Suppressor macrophage treated with lipopolysaccharide for 1 hour (primary cell): Measurements from ENCODE around the gene SMIM33.
"Not testable (repeated sequence)": the region's sequence is repeated elsewhere in the genome, so short reads cannot be mapped to it uniquely, and the experiment has no call there.

ENCODE experiments used
- DNase-seq, 3 donors: peaks; one replicate each; pipeline ENCODE4 v3.0.0-alpha.2; 2020 to 2022

Gene SMIM33

DNA sequence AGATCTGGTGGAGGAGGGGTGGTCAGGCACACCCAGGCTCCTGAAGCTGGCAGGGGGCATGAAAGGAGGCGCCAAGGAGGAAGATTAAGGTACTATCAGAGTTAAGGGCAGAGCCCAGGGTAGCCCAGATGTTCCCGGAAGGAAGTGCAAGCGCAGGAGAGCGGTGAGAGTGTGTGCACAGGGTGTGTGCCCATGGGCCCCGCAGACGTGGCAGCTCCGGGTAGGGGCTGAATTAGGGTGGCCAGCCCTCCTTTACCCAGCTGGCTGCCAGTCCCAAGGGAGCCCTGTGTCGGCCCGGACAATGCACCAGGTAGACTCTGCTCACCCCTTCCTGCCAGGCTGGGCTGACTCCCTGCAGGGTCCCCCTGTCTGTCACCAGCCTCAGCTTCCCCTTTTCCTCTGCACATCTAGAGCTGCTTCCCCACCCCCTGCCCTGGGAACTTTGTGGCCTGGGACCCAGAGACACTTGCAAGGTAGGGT, at the start of gene SMIM33:
Gene SMIM33 (plus strand): TSS at position 184 of the 480 bp plus-strand sequence. CDS start 118 bp downstream, at position 302.
- DNase-seq: peak in 2 of 3 donors; percentile 17 to 22

DNA sequence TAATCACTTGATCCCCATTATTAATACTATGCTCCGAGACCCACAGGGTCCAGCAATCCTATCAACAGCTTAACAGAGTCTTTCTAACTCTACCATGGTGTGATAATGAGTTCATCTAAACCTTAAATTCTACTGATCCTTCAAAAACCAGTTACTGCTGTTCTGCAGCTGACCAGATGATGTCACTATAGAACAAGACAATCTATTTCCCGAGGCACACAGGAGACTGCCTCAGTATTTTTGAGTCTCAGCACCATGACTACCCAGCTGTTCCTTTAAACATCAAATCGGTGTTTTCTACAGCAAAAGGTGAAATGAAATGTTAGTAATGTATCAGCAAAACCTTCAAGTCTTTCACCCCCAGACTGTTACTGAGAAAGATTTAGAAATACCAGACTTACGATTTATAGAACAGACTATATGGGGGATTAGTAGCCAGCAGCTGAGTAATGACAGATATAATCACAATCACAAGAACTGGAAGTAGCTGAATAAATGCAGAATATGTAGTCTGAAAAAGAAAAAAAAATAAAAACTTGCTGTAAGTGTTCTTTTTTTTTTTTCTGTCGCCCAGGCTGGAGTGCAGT, 48.4 kb upstream of the SMIM33 start:
- DNase-seq: peak; percentile 70 to 86 (median 81)

DNA sequence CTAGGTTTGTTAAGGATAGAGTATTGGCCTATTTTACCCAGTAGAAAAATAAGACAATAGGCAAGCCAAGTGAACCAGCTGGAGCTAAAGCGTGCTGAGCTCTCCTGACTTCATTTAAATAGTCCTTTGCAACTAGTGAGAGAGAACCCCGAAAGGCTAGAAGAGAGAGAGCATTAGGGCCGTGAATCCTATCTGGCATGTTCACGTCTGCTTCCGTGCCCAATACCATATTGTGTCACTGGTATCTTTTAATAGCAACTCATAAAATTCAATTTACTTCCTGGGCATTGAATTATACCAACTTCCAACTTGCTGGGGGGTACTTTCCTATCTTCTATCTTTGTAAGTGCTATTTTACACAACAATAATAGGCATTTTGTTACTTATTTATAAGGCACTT, 45.3 kb upstream of the SMIM33 start:
- no peak for DNase-seq

DNA sequence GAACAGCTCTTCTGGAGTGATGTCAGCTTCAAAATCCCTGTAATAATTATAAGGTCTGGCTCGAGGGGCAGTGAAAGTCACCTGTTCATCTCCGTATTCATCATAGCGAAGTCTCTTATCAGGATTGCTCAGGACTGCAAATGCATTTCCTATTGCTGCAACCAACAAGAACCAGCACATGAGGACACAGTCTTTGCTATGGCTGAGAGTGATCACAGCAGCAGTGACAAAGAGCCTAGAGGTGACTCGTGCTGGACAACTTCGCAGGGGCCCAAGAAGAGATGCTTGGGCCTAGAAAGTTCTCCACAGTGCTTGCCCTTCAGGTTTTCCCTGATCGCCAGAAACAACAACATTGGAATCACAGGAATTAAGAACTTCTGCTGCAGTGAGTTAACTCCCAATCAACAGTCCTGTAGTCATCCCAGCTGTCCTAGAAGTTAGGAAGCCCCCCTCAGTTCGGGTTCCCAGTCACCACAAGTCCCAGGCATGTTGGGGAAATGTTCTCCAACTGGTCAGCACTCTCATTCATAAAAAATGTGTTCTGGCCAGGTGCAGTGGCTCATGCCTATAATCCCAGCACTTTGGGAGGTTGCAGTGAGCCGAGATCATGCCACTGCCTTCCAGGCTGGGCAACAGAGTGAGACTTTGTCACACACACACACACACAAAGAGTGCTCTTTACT, 44.5 kb upstream of the SMIM33 start:
- no peak for DNase-seq

DNA sequence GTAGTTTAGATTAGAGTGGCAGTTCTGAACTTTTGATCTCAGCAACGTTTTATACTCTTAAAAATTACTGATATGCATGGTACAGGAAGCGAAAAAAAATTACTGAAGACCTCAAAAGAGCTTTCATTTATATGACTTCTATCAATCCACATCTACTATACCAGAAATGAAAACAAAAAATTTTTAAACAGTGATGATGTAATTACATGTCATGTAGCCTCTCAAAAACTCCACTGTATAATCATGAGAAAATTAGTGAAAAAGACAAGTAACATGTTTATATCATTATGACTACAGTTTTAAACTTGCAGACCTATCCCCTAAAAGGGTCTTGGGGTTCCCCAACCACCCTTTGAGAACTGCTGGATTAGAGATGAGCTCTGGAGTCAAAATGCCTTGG, 40.8 kb upstream of the SMIM33 start:
- no peak for DNase-seq

DNA sequence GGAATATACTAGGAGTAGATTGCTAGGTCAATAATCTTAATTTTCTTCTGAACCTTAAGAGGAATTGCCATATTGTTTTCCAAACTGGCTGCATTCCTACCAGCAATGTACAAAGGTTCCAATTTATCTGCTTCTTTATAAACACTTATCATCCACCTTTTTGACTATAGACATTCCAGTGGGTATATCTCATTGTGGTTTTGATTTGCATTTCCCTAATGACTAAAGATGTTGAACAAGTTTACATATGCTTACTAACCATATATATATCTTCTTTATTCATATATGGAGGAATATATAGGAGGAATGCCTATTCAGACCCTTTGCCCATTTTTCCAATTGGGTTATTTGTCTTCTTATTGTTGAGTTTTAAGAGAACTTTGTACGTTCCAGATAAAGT, 39.1 kb upstream of the SMIM33 start:
- no peak for DNase-seq

DNA sequence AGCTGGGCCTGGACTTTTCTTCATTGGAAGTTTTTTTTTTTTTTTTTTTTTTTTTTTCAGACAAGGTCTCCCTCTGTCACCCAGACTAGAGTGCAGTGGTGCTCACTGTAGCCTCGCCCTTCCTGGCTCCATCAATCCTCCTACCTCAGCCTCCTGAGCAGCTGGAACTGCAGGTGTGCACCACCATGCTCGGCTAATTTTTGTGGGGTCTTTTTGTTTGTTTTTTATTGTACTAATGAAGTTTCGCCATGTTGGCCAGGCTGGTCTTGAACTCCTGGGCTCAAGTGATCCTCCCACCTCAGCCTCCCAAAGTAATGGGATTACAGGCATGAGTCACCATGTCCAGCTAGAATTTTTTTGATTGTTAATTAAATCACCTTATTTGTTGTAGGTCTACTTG, 35.1 kb upstream of the SMIM33 start:
- DNase-seq: no peak

DNA sequence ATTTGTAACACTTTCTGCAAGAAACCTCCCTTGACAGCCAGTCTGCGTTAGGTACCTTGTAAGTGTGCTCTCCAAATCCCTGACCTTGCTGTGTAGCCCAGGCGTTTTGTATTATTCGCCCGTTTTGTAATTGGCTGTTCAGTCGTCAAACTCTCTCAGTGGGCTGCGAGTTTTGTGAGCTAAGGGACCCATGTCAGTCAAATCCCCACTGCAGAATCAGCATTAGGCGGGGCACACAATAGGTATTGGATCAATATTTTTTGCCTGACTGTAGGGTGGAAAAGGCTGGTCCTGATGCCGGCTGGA, 32.1 kb upstream of the SMIM33 start:
- no peak for DNase-seq

DNA sequence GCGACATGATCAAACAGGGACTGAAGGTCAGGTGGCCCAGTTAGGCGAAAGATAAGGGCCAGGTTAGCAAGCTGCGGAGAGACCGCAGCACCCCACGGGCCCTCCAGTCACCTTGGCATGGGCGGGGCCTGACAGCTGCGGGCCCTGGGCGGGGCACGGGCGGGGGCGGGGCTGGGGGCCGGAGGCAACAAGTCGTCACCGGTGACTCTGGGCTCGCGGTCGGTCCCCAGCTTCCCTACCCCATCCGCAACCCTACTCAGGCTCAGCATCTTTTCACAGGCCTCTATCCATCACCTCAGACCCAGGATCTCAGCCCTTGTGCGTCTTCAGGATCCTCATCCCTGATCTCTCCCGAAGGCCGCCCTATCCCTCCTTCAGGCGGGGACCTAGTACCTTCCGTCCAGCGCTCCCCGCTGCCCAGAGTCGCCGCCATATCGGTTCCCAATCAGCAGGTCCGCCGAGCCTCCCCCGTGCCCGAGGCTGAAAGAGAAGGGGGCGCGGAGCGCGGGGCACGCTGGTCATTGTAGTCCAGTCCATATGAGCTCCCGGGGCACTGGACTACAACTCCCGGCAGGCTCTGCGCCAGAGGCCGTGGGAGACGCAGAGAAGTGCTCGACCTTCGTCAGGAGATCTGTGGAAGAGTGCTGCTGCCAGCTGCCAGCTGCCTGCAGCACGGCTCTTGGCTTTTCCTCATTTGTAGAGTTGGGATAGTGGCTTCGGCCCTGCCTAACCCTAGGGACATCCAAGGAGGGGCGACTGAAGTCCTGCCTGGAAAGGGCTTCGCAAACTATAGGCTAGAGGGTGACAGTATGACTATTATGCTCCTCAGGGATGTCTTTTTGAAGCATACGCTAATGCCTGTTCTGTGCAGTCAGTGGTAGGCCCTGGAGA, 31.5 kb upstream of the SMIM33 start, which contains the start of gene DNAJC18:
Gene DNAJC18 (minus strand): TSS at position 513 of the 891 bp plus-strand sequence. CDS start 80 bp downstream, at position 433.
- DNase-seq: peak; percentile 90 to 95 (median 93)

DNA sequence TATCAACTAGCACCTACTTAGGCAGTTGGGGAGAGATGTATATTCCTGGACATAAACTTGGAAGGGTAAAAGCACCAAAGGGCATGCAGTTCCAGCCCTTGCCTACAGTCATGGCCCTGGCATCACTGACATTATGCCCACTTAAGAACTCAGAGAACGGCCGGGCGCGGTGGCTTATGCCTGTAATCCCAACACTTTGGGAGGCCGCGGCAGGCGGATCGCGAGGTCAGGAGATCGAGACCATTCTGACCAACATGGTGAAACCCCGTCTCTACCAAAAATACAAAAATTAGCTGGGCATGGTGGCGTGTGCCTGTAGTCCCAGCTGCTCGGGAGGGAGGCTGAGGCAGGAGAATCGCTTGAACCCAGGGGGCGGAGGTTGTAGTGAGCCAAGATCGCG, 30.4 kb upstream of the SMIM33 start:
- DNase-seq: not testable (repeated sequence)

DNA sequence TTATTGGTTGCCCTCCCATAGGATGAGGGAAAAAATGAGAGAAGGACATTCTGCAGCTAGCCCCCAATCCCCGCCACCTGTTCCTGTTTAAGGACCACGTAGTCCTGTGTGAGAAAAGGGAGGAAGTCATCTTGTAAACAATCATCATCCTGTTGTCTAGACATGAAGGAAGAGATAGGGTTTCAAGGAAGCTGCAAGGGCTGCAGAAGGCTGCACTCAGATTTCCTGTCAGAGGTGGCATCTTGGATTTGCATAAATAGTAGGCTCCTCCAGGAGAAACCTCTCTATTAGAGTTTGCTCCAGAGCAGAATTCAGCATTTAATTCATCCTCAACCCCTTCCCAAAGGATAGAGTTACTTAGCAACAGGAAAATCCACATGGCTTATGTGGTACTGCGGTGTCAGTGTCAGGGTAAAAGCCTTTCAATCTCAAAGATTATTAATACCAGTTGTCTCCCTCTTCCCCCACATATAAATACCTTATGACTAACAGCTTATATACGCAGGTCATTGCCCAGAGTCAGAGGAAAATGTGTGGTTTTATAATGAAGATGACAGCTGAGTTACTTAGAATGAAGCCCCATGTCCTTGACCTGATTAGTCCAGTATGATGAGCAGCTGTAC, 26.9 kb upstream of the SMIM33 start:
- DNase-seq: no peak

DNA sequence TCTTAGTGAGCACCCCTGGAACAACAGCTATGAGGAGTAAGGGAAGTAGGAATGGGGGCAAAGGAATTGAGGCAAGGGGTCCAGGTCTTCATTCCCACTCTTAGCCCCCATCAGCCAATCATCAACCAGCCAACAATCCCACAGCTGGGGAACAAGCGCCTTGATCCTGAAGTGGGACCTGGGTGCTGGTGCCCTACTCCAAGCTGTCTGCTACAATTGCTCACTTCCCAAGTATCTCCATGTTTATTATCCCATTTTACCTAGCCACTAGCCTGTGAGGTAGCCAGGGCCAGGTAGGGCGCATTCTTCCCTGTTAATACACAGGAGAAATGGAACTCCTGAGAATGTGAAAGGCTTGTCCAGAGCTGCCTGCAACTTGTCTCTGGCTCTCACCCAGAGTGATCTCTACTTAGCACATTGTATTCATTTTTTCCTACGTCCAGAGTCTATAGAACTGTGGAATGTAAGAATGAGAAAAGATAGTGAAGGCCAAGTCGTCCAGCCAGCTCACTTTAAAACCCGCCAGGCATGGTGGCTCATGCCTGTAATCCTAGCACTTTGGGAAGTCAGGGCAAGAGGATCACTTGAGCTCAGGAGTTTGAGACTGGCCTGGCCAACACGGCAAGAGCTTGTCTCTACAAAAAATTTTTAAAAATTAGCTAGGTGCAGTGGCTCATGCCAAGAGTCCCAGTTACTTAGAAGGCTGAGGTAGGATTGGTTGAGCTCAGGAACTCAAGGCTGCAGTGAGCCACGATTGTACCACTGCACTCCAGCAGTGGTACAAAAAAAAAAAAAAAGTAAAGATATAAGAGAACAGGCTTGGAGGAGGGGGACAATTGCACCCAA, 25.3 kb upstream of the SMIM33 start:
- no peak for DNase-seq

DNA sequence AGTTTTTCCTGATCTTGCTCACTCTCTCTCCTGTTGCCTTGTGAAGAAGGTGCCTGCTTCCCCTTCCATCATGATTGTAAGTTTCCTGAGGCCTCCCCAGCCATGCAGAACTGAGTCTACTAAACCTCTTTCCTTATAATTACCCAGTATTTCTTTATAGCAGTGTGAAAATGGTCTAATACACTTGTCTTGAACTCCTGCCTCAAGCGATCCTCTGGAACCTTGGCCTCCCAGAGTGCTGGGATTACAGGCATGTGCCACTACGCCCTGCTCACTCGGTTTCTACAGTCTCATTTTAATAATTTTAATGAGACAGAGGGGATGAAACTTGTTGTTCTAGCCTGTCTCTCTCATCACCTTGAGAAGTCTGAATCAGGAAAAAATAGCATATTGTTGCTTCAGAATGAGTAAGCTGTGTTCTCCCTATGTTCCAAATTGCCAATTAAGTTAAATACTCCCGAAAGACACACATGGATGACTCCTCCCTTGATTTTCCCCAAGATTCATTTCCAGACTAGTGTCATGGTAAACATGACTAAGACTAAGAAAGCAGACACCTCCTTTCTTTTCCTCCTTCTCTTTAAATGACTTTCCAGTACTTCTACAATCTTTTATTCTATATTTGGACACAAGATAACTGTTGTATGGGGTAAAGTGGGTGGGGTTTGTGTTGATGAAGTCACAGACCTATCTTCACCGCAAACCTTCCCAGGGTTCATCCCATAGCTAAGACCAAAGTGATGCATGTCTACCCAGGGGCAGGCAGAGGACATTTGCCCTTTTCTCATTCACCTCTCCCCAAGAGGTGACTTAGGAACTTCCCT, 23.6 kb upstream of the SMIM33 start:
- peak in 2 of 3 donors; percentile 19 to 43 for DNase-seq

DNA sequence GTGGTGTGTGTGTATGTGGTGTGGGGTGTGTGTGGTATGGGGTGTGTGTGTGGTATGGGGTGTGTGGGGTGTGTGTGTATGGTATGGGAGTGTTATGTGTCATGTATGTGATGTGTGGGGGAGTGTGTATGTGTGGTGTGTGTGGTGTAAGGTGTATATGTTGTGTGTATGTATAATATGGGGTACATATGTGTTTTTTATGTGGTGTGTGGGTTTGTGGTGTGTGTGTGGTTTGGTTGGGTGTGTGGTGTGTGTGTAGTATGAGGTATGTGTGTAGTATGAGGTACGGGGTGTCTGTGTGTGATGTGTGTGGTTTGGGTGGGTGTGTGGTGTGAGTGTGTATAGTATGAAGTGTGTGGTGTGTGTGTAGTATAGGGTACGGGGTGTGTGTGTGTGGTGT, 19.6 kb upstream of the SMIM33 start:
- no peak for DNase-seq

DNA sequence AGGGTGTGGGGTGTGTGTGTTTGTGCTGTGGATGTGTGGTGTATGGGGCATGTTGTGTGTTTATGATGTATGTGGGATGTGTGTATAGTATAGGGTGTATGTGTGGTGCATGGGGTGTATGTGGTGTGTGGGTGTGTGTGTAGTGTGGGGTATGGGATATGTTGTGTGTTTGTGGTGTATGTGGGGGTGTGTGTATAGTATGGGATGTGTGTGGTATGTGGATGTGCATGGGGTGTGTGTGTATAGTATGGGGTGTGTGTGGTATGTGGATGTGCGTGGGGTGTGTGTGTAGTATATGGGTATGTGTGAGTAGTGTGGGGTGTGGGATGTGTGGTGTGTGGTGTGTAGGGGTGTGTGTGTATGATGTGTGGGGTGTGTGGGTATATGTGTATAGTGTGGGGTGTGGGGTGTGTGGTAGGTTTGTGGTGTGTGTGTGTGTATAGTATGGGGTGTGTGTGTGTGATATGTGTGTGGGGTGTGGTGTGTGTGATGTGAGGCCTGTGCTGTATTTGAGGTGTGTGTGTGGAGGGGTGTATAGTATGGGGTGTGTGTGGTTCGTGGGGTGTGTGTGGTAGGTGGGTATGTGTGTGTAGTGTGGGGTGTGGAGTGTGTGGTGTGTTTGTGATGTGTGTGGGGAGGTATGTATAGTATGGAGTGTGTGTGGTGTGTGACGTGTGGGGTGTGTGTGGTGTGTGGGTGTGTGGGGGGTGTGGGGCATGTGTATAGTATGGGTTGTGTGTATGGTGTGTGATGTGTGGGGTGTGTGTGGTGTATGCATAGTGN, 18.7 kb upstream of the SMIM33 start:
- DNase-seq: no peak

DNA sequence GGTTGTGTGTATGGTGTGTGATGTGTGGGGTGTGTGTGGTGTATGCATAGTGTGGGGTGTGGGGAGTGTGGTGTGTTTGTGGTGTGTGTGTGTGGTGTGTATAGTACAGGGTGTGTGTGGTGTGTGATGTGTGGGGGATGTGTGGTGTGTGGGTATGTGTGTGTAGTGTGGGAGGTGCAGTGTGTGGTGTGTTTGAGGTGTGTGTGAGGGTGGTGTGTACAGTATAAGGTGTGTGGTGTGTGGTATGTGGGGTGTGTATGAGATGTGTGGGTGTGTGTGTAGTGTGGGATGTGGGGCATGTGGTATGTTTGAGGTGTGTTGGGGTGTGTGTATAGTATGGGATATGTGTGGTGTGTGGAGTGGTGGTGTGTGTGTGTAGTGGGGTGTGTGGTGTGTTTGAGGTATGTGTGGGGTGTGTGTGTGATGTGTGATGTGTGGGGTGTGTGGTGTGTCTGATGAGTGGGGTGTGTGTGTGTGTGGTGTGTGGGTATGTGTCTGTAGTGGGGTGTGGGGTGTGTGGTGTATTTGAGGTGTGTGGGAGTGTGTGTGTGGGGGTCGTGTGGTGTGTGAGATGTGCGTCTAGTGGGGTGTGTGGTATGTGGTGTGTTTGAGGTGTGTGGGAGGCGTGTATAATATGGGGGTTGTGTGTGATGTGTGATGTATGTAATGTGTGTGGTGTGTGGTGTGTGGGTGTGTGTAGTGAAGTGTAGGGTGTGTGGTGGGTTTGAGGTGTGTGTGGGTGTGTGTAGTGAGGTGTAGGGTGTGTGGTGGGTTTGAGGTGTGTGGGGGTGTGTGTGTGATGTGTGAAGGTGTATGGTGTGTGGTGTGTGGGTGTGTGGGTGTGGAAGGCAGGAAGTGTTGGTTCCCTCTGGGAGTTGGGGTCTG, 16.9 kb upstream of the SMIM33 start:
- DNase-seq: no peak

DNA sequence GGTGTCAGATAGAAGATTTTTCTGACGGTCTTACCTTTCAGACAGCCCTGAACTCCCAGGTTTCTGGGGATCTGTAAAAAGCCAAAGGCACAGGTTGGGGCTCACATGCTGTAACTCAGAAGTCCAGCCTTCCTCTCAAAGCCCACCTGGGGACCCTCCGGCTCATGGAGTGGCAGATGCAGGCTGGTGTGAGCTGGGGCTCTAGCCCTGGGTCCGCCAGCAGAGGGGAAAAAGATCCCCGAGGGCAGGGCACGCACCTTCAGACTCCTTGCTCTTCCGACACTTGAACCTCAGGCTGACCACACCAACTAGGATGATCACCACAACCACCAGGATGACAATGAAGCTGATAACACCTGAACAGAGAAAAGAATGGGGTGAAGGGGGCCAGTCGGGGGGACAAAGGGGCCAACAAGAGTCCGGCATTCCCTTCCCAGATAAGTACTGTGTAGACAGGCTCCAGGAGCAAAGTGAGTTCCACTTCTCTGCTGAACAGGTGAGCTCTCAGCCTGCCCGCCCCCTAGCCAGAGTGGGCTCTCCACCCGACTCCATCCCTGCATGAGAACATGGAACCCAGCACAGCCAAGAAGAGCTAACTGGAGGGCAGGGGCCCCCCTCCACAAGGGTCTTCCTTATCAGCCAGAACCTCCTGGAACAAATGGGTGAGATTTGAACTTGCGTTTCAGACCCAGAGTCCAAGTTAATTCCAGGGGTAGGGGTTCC, 16.1 kb upstream of the SMIM33 start:
- no peak for DNase-seq

DNA sequence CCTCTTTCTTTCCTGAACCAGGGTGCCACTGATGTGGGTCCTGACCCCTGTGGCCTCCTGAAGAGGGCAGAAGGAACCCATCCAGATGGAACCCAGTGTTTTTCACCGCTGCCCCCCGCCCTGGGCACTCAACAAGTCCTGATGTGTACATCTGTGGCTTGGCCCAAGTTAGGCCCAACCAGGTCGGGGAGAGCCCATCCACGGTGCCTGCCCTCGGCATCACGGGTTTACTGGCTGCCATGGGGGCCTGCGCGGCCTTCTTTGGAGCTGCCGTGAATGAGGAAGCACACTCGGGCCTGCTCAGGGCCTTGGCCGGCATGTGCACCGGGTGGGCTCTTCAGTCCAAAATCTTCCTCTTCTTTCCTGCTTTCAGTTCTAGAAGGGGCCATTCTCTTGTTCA, 14.0 kb upstream of the SMIM33 start:
- no peak for DNase-seq

DNA sequence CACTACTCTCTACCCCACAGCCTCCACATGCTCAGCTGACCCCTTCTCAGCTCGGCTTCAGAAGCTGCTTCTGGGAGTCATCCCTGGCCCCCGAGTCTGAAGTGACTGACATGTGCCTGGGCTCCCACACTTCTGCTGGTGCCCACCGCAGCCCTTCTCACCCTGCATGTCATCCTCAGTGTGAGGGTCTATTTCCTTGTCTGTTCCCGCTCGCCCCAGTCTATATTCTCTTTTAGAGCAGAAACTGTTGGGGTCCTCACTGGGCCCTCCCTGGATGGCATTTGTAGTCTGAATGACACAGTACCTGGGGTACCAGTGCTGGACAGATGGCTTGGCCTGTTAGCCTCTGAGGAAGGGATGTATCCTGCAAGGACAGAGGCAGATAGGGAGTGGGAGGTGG, 13.6 kb upstream of the SMIM33 start:
- no peak for DNase-seq
